Measurements from ENCODE around the gene MYOF. TPM values are rescaled to one million over a fixed set of nuclear protein-coding genes. Genes with fewer than 3 reads are reported as not detected.

Gene MYOF
- total RNA-seq, 2 experiments from 2014 or later, result 4.9 to 5.4 TPM

DNA sequence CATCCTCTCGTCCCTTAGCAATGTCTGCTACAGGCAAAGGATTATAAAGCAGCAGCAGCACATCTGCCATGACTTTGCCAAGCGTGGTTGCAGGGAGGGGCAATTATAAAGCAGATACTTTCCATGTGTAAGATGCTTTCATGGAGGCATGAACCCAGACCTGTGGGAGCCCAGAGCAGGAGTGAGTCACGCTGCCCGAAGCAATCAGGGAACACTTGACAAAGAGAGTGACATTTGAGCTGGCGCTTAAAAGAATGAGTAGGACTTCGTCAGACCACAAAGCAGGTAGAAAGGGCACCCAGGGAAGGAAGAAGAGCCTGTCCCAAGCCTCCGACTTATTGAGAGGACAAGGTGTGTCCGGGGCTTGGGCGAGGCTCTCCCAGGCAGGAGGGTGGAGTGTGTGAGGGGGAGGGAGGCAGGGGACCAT lies 147.2 kb downstream of the MYOF start:
- no peaks in the 10 kb centered on the region for H3K36me3 Mint-ChIP-seq (ENCODE audit: low read depth)
- H3K27ac Mint-ChIP-seq, result no peak overlapping the region
- intact Hi-C loops (cut with micrococcal nuclease), result no loop called here
- CTCF ChIA-PET, result no interaction called here
- peaks cover 1% of the 10 kb centered on the region for H3K27me3 Mint-ChIP-seq
- no peak overlapping the region for H3K4me3 Mint-ChIP-seq
- TF ChIP-seq, protein P1, sequence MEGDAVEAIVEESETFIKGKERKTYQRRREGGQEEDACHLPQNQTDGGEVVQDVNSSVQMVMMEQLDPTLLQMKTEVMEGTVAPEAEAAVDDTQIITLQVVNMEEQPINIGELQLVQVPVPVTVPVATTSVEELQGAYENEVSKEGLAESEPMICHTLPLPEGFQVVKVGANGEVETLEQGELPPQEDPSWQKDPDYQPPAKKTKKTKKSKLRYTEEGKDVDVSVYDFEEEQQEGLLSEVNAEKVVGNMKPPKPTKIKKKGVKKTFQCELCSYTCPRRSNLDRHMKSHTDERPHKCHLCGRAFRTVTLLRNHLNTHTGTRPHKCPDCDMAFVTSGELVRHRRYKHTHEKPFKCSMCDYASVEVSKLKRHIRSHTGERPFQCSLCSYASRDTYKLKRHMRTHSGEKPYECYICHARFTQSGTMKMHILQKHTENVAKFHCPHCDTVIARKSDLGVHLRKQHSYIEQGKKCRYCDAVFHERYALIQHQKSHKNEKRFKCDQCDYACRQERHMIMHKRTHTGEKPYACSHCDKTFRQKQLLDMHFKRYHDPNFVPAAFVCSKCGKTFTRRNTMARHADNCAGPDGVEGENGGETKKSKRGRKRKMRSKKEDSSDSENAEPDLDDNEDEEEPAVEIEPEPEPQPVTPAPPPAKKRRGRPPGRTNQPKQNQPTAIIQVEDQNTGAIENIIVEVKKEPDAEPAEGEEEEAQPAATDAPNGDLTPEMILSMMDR (IDR thresholded peaks at IDR 0.05), result no peak
- POLR2A ChIA-PET, result no interaction called here
- no peaks in the 10 kb centered on the region for H3K9me3 Mint-ChIP-seq
- no peak for DNase-seq
- no peaks in the 10 kb centered on the region for H3K4me1 Mint-ChIP-seq (ENCODE audit: low read depth)
- ATAC-seq, result no peak

DNA sequence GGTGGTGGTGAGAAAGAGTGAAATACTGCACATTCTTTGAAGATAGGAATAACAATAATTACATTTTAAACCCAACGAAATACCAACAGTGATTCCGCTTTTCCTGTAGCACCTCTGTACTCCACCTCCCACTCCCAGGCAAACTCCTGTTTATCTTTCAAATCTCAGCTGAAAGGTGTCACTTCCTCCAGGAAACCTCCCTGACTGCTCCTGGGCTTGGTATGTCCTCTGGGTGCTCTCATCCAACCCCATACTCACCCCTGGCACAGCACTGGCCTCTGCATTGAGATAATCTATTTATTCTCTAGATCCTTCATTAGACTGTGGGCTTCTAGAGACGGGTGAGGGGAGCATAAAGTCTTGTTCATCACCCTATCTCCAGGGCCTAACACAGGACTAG lies 148.0 kb downstream of the MYOF start:
- H3K4me3 Mint-ChIP-seq, result no peak overlapping the region
- no peaks in the 10 kb centered on the region for H3K36me3 Mint-ChIP-seq (ENCODE audit: low read depth)
- intact Hi-C loops (cut with micrococcal nuclease), result no loop called here
- ChIA-PET POLR2A (no interaction called here), CTCF (interaction anchor here (1.3 kb wide), 1 partner anchor 18 kb away, joined by 3 read pairs; no protein-coding TSS in a partner anchor)
- H3K27ac Mint-ChIP-seq, result no peak overlapping the region
- DNase-seq, result no peak
- H3K4me1 Mint-ChIP-seq (ENCODE audit: low read depth), result no peaks in the 10 kb centered on the region
- no peak for ATAC-seq
- TF ChIP-seq, protein P1 (IDR thresholded peaks at IDR 0.05), result no peak
- H3K9me3 Mint-ChIP-seq, result no peaks in the 10 kb centered on the region
- H3K27me3 Mint-ChIP-seq, result peaks cover 1% of the 10 kb centered on the region

DNA sequence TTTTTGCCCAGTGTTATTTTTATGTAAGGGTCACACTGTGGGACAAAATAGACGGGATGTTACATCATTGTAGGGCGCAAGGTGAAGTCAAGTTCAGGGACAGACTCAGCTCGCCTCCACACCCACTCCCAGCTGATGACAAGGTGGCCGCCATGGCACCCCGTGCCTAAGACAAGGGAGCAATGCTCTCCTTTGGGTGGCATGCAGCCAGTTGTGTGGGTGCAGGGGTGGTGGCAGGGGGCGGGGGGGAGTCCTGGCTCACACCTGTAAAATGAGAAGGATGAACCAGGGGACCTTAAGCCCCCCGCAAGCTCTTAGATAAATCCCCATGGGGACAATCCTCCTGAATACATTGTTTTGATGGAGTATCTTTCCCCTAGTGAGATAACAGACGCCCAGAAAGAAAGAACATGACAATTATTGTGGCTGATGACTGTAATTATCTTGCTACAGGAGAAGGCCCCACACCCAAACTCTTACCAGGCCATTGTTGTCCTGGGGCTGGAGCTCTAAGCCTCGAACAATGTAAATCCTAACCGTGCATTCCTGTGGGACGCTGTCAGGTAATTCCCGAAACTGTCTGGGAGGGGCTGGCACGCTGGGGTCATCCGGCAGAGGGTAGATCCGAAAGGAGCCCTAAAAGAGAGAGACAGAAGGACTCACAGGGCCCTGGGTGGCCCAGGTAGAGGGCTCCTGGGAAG lies 148.7 kb downstream of the MYOF start:
- H3K27me3 Mint-ChIP-seq, result no peaks in the 10 kb centered on the region
- DNase-seq (no peak), ATAC-seq (no peak)
- H3K9me3 Mint-ChIP-seq, result no peaks in the 10 kb centered on the region
- no peak overlapping the region for H3K4me3 Mint-ChIP-seq
- H3K36me3 Mint-ChIP-seq (ENCODE audit: low read depth), result no peaks in the 10 kb centered on the region
- no peak overlapping the region for H3K27ac Mint-ChIP-seq
- intact Hi-C loops (cut with micrococcal nuclease), result no loop called here
- TF ChIP-seq, protein P1 (IDR thresholded peaks at IDR 0.05), result no peak
- H3K4me1 Mint-ChIP-seq (ENCODE audit: low read depth), result no peaks in the 10 kb centered on the region
- CTCF ChIA-PET, result interaction anchor here (1.3 kb wide), 1 partner anchor 19 kb away, joined by 3 read pairs; no protein-coding TSS in a partner anchor
- POLR2A ChIA-PET, result no interaction called here

- DNase-seq, result no peak
- intact Hi-C loops (cut with micrococcal nuclease), result no loop called here
- H3K4me3 Mint-ChIP-seq, result no peak overlapping the region
- TF ChIP-seq, protein P1 (IDR thresholded peaks at IDR 0.05), result no peak
- H3K36me3 Mint-ChIP-seq (ENCODE audit: low read depth), result no peaks in the 10 kb centered on the region
- H3K4me1 Mint-ChIP-seq (ENCODE audit: low read depth), result no peaks in the 10 kb centered on the region
- CTCF ChIA-PET, result interaction anchor here (1.6 kb wide), 1 partner anchor 22 kb away, joined by 4 read pairs; no protein-coding TSS in a partner anchor
- peaks cover 4% of the 10 kb centered on the region for H3K27me3 Mint-ChIP-seq
- H3K27ac Mint-ChIP-seq, result no peak overlapping the region
- POLR2A ChIA-PET, result no interaction called here
- no peaks in the 10 kb centered on the region for H3K9me3 Mint-ChIP-seq
- no peak for ATAC-seq
Measured at GRCh38 chr10:93330824-93331223, 151.3 kb downstream of the MYOF start.

- ChIA-PET CTCF (interaction anchor here (1.0 kb wide), 1 partner anchor 162 kb away, joined by 3 read pairs; the partner anchor contains the start of gene MYOF), POLR2A (interaction anchor here (0.6 kb wide), 2 partner anchors 97 to 1194 kb away, joined by 3 read pairs; no protein-coding TSS in a partner anchor)
- ATAC-seq, result no peak
- Mint-ChIP-seq H3K36me3 (ENCODE audit: low read depth) (no peaks in the 10 kb centered on the region), H3K27ac (no peak overlapping the region), H3K27me3 (no peaks in the 10 kb centered on the region), H3K4me3 (no peak overlapping the region), H3K9me3 (no peaks in the 10 kb centered on the region), H3K4me1 (ENCODE audit: low read depth) (no peaks in the 10 kb centered on the region)
- intact Hi-C loops (cut with micrococcal nuclease), result no loop called here
- no peak for DNase-seq
- TF ChIP-seq, protein P1 (IDR thresholded peaks at IDR 0.05), result no peak
Measured at GRCh38 chr10:93319896-93320295, 162.2 kb downstream of the MYOF start.

All from activated CD8-positive, alpha-beta T cell treated with anti-CD3 and anti-CD28 coated beads for 36 hours (primary cell).